Smooth muscle cell (in vitro differentiated cells): Measurements from ENCODE around the gene HLA-DMB. TPM values are rescaled to one million over a fixed set of nuclear protein-coding genes. Genes with fewer than 3 reads are reported as not detected.
A peak's percentile ranks its signal among the peaks of the same experiment; 100 is the strongest.

Source experiments
- DNase-seq: peaks from one replicate; lab custom pipeline; 2025; ENCODE audit not compliant: unreplicated experiment; lab: John Stamatoyannopoulos, UW
- H2AFZ ChIP-seq: fragments of 200-600 bp; sonication (generic); 2 replicates; pipeline ENCODE4 v1.6.0; 2016; ENCODE audit warnings: antibody characterized with exemption, low read depth, mild to moderate bottlenecking
- H3F3A ChIP-seq: fragments of 200-600 bp; sonication (generic); 2 replicates; pipeline ENCODE4 v1.6.0; 2017; ENCODE audit warnings: antibody characterized with exemption, low read depth
- H3K27ac ChIP-seq: fragments of 200-600 bp; sonication (generic); 2 replicates; pipeline ENCODE4 v1.5.1; 2016; ENCODE audit warnings: low read depth, mild to moderate bottlenecking
- H3K27me3 ChIP-seq: fragments of 200-600 bp; sonication (generic); 2 replicates; pipeline ENCODE4 v1.6.1; 2016; ENCODE audit warnings: low read depth, mild to moderate bottlenecking
- H3K36me3 ChIP-seq: fragments of 200-600 bp; sonication (generic); 2 replicates; pipeline ENCODE4 v1.5.1; 2016; ENCODE audit warnings: low read depth
- H3K4me1 ChIP-seq: fragments of 200-600 bp; sonication (generic); 2 replicates; pipeline ENCODE4 v1.5.1; 2016; ENCODE audit warnings: low read depth
- H3K4me2 ChIP-seq: fragments of 200-600 bp; sonication (generic); 2 replicates; pipeline ENCODE4 v1.6.0; 2016; ENCODE audit warnings: mild to moderate bottlenecking
- H3K4me3 ChIP-seq: fragments of 200-600 bp; sonication (generic); 2 replicates; pipeline ENCODE4 v1.5.1; 2016; ENCODE audit warnings: mild to moderate bottlenecking
- H3K79me2 ChIP-seq: fragments of 200-600 bp; sonication (generic); 2 replicates; pipeline ENCODE4 v1.6.0; 2016; ENCODE audit warnings: low read depth, mild to moderate bottlenecking
- H3K9ac ChIP-seq: fragments of 200-600 bp; sonication (generic); 2 replicates; pipeline ENCODE4 v1.6.0; 2016; ENCODE audit warnings: low read depth
- H3K9me3 ChIP-seq: fragments of 200-600 bp; sonication (generic); replicated peaks from 2 replicates; pipeline ENCODE4 v1.5.1; 2016; ENCODE audit warnings: low read depth
- H4K20me1 ChIP-seq: fragments of 200-600 bp; sonication (generic); 2 replicates; pipeline ENCODE4 v1.6.0; 2016; ENCODE audit warnings: low read depth
- WGBS: methylation state at CpG from one replicate; pipeline ENCODE4 v1.1.7; 2016; ENCODE audit warnings: low lambda C conversion rate; 5-methylcytosine and 5-hydroxymethylcytosine counted together
- polyA plus RNA-seq: library from polyadenylated mRNA; unstranded; fragments of >200 nt; fragmentation: Nextera tagmentation; extraction: Ambion mirVana; gene quantifications from 2 replicates; pipeline ENCODE4 v1.2.1, GENCODE V29; 2016
- total RNA-seq: library from RNA; depleted of rRNA; stranded (reverse); fragments of >200 nt; gene quantifications from 2 replicates; pipeline ENCODE4 v1.2.3, GENCODE V29; 2014
- TF ChIP-seq, protein P1 (sequence below): fragments of 200-600 bp; sonication (generic); IDR thresholded peaks from 2 replicates; pipeline ENCODE4 v1.5.1; 2017; ENCODE audit warnings: borderline replicate concordance, mild to moderate bottlenecking, antibody characterized with exemption; ENCODE audit not compliant: insufficient read depth, poor library complexity, severe bottlenecking

Gene HLA-DMB
- total and polyA plus RNA-seq, 2 experiments from 2014 or later, result not detected

DNA sequence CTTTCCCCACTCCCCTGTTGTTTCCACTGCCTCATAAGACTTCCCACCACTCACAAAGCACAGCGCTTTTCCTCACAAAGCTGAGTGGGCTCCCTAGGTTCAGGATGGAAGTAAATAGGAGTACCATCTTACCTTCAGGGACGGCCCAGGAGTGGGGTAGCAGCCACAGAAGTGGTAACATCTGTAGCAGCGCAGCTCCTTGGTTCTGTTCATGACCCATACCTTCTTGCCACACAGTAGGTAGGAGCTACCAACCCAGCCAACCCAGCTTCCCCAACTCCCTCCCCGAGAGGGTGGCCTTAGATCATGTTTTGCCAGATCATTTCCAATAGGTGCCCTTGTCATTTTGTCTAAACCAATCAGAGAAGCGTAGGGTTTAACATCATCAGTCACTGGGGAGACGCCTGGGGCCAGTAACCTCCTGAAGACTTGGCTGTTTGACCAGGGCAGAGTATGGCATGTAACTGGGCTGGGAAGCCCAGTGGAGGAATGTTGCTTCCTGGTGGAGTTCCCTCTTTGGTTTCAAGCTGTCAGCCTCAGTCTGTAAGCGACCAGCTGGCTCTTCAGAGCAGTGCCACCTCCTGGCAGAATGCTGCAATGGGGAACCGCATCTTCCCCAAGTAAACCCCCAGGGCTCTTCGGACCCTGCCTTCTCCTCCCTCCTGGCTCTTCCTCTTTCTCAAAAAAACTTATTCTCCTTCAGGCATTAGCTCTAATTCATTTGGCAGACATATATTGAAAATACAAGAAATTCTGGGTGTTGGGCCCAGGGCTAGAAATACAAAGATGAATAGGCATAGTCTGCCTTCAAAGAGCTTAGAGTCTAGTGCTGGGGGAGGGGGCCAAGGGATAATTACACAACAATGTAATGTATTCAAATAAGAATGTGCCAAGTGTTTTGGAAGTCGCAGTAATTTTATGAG, 12.2 kb upstream of the HLA-DMB start, which contains the start of gene HLA-DMA:
HLA-DMA (minus strand) TSS at position 281 of the 923 bp plus-strand sequence; CDS start at position 220, 61 bp downstream.
- no peaks in the 10 kb centered on the region for H3F3A ChIP-seq
- H3K9me3 ChIP-seq, result no peaks in the 10 kb centered on the region
- WGBS, result 47% methylated on average over 10 of the region's 10 CpGs
- no peak within 1 kb of the TSS for H3K27ac ChIP-seq
- peak within 1 kb of the TSS; percentile 48 for H2AFZ ChIP-seq
- H3K9ac ChIP-seq, result no peak within 1 kb of the TSS
- no peaks in the 10 kb centered on the region for H4K20me1 ChIP-seq
- H3K4me3 ChIP-seq, result no peak within 1 kb of the TSS
- TF ChIP-seq, protein P1, sequence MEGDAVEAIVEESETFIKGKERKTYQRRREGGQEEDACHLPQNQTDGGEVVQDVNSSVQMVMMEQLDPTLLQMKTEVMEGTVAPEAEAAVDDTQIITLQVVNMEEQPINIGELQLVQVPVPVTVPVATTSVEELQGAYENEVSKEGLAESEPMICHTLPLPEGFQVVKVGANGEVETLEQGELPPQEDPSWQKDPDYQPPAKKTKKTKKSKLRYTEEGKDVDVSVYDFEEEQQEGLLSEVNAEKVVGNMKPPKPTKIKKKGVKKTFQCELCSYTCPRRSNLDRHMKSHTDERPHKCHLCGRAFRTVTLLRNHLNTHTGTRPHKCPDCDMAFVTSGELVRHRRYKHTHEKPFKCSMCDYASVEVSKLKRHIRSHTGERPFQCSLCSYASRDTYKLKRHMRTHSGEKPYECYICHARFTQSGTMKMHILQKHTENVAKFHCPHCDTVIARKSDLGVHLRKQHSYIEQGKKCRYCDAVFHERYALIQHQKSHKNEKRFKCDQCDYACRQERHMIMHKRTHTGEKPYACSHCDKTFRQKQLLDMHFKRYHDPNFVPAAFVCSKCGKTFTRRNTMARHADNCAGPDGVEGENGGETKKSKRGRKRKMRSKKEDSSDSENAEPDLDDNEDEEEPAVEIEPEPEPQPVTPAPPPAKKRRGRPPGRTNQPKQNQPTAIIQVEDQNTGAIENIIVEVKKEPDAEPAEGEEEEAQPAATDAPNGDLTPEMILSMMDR, result peak; percentile 54
- no peaks in the 10 kb centered on the region for H3K4me1 ChIP-seq
- no peaks in the 10 kb centered on the region for H3K27me3 ChIP-seq
- no peaks in the 10 kb centered on the region for H3K36me3 ChIP-seq
- H3K79me2 ChIP-seq, result no peaks in the 10 kb centered on the region
- DNase-seq, result peak; percentile 22
- H3K4me2 ChIP-seq, result peak within 1 kb of the TSS; percentile 49

DNA sequence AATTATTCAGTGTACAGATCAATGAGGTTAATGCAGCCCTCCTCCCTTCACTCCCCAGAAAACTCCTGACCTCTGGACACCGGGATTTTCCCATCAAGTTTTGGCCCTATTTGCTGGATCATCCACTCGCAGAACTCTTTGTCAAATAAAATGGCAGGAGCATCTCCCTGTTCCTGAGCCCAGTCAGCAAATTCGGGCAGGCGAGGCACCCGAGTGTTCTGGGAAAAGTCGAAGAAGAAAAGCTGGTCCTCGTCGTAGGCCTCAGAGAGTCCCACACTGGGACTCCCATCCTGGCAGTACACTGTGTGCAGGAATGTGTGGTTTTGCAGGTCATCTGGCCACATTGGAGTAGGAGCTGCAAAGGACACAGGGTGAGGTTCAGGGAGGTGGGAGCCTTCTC, 9.6 kb upstream of the HLA-DMB start:
- H4K20me1 ChIP-seq, result no peaks in the 10 kb centered on the region
- H3F3A ChIP-seq, result no peaks in the 10 kb centered on the region
- no peak overlapping the region for H3K4me3 ChIP-seq
- H3K9me3 ChIP-seq, result no peaks in the 10 kb centered on the region
- no peak overlapping the region for H3K4me2 ChIP-seq
- H3K36me3 ChIP-seq, result no peaks in the 10 kb centered on the region
- peaks cover 3% of the 10 kb centered on the region for H3K27me3 ChIP-seq
- H3K9ac ChIP-seq, result no peak overlapping the region
- H3K79me2 ChIP-seq, result no peaks in the 10 kb centered on the region
- no peaks in the 10 kb centered on the region for H3K4me1 ChIP-seq
- H3K27ac ChIP-seq, result no peak overlapping the region
- no peak for DNase-seq
- 91% methylated on average over 8 of the region's 8 CpGs for WGBS
- no peak overlapping the region for H2AFZ ChIP-seq
- TF ChIP-seq, protein P1, result no peak

DNA sequence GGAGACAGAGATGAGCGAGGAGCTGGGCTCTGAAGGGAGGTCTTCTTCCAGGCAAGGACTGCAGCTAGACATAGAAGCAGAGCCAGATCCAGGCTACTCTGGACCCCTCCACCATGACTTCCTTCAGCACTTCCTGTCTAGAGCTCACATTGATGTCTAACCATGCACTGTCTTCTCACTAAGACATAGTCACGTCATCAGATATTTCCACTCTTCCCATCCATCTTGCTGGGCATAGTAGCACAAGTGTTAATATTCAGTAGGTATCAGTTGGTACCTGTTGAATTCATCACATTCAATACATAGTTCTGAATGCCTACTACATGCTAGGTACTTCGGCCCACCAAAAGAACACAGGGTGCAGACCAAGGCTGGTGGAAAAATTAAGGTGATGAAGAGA, 9.2 kb upstream of the HLA-DMB start:
- H3K27ac ChIP-seq, result no peak overlapping the region
- no peak overlapping the region for H3K4me2 ChIP-seq
- peaks cover 3% of the 10 kb centered on the region for H3K27me3 ChIP-seq
- H3K9ac ChIP-seq, result no peak overlapping the region
- DNase-seq, result no peak
- H3K4me1 ChIP-seq, result no peaks in the 10 kb centered on the region
- no peaks in the 10 kb centered on the region for H3K9me3 ChIP-seq
- H3K4me3 ChIP-seq, result no peak overlapping the region
- no peaks in the 10 kb centered on the region for H3K36me3 ChIP-seq
- TF ChIP-seq, protein P1, result no peak
- no peaks in the 10 kb centered on the region for H4K20me1 ChIP-seq
- no peaks in the 10 kb centered on the region for H3K79me2 ChIP-seq
- H3F3A ChIP-seq, result no peaks in the 10 kb centered on the region
- WGBS, result 88% methylated on average over 3 of the region's 3 CpGs
- no peak overlapping the region for H2AFZ ChIP-seq
